ENCODE results near the gene FCHO2.

FCHO2 gene

DNA sequence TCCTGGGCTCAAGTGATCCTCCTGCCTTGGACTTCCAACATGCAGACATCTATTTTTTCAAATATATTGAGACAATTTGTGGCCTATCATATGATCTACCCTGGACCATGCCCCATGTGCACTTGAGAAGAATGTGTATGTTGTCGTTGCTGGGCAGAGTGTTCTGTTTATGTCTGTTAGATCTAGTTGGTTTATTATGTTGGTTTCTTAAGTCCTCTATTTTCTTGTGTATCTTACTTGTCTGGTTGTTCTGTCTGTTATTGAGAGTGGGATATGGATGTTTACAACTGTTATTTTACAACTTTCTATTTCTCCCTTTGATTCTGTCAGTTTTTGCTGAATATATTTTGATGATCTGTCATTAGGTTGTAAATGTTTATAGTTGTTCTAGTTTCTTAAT is 154.3 kb downstream of the FCHO2 start:
- H3K36me3 ChIP-seq (ENCODE audit: control insufficient read depth, insufficient read depth, low read length) = no peaks in the 10 kb centered on the region
- no peaks in the 10 kb centered on the region for H3K4me1 ChIP-seq (ENCODE audit: control insufficient read depth, insufficient read depth, low read length)

GRCh38 chr5:73111536-73111935 is 155.7 kb downstream of the FCHO2 start:
- no peaks in the 10 kb centered on the region for H3K4me1 ChIP-seq (ENCODE audit: control insufficient read depth, insufficient read depth, low read length)
- H3K27me3 ChIP-seq (ENCODE audit: control insufficient read depth, insufficient read depth, low read length) = no peaks in the 10 kb centered on the region
- H3K27ac ChIP-seq (ENCODE audit: low read depth, low read length) = no peak overlapping the region
- no peak overlapping the region for H3K9ac ChIP-seq (ENCODE audit: low read depth, low read length)
- no peak overlapping the region for H3K4me3 ChIP-seq (ENCODE audit: low read depth, low read length)
- H3K9me3 ChIP-seq (ENCODE audit: control insufficient read depth, insufficient read depth, low read length) = no peaks in the 10 kb centered on the region
- no peaks in the 10 kb centered on the region for H3K36me3 ChIP-seq (ENCODE audit: control insufficient read depth, insufficient read depth, low read length)

More for the DNA sequence above, 154.3 kb downstream of the FCHO2 start:
- Histone ChIP-seq H3K27me3 (ENCODE audit: control insufficient read depth, insufficient read depth, low read length) (no peaks in the 10 kb centered on the region), H3K9me3 (ENCODE audit: control insufficient read depth, insufficient read depth, low read length) (no peaks in the 10 kb centered on the region), H3K4me3 (ENCODE audit: low read depth, low read length) (no peak overlapping the region), H3K9ac (ENCODE audit: low read depth, low read length) (no peak overlapping the region), H3K27ac (ENCODE audit: low read depth, low read length) (no peak overlapping the region)

DNA sequence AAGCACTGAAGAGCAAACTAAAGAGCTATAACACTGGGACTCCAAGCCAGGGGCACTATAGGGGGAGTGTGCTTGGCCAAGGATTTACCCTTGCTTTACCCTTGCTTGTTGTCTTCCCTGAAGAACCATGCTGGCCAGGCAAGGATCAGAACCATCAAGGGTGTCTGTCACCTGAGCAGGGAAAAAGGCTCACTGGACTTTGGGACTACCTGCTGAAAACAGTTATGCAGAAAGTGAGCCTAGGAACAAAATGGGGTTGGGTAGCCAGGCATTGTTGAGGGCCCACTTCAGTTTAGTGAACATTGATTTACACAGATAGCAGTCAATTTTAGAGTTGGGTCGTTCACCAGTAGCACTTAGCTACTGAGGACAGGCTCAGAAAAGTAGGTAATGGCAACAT is 156.5 kb downstream of the FCHO2 start:
- Histone ChIP-seq H3K4me3 (ENCODE audit: low read depth, low read length) (no peak overlapping the region), H3K9ac (ENCODE audit: low read depth, low read length) (no peak overlapping the region), H3K9me3 (ENCODE audit: control insufficient read depth, insufficient read depth, low read length) (no peaks in the 10 kb centered on the region), H3K27ac (ENCODE audit: low read depth, low read length) (no peak overlapping the region), H3K4me1 (ENCODE audit: control insufficient read depth, insufficient read depth, low read length) (no peaks in the 10 kb centered on the region), H3K27me3 (ENCODE audit: control insufficient read depth, insufficient read depth, low read length) (no peaks in the 10 kb centered on the region), H3K36me3 (ENCODE audit: control insufficient read depth, insufficient read depth, low read length) (no peaks in the 10 kb centered on the region)

- Histone ChIP-seq H3K4me3 (ENCODE audit: low read depth, low read length) (no peak overlapping the region), H3K27ac (ENCODE audit: low read depth, low read length) (no peak overlapping the region), H3K9me3 (ENCODE audit: control insufficient read depth, insufficient read depth, low read length) (no peaks in the 10 kb centered on the region), H3K9ac (ENCODE audit: low read depth, low read length) (no peak overlapping the region), H3K36me3 (ENCODE audit: control insufficient read depth, insufficient read depth, low read length) (no peaks in the 10 kb centered on the region), H3K27me3 (ENCODE audit: control insufficient read depth, insufficient read depth, low read length) (peaks cover 12% of the 10 kb centered on the region), H3K4me1 (ENCODE audit: control insufficient read depth, insufficient read depth, low read length) (no peaks in the 10 kb centered on the region)
Observed at GRCh38 chr5:73114044-73114688, 158.3 kb downstream of the FCHO2 start.

DNA sequence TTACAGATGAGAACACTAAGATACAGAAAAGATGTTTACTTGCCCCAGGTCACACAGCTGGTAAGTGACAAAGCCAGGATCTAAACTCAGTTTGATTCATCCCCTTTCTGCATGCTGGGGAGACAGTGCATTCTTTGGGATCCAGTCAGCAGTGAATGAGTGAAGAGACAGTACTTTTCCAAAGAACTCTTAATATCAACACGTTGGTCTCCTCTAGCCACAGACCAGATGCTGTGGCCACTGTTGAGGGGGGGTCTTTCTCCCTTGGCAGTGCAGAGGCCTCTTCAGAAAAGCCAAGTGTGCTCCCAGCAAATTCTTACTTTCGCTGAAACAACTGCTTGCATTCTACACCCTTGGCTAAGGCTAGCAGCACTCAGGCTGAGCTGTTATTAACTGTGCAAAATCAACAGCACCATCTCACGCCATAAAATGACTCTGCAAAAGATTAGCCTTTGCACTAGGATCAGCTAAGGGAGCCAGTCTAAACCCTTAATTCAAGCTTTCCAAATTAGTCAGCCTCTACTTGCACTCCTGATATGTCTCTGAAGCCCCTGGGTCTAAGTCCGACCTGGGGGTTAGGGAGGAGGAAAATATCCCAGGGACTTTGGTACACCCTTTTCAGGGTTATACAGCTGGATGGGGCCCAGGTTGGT is 159.7 kb downstream of the FCHO2 start:
- H3K36me3 ChIP-seq (ENCODE audit: control insufficient read depth, insufficient read depth, low read length) = no peaks in the 10 kb centered on the region
- no peak overlapping the region for H3K9ac ChIP-seq (ENCODE audit: low read depth, low read length)
- no peak overlapping the region for H3K27ac ChIP-seq (ENCODE audit: low read depth, low read length)
- peaks cover 25% of the 10 kb centered on the region for H3K27me3 ChIP-seq (ENCODE audit: control insufficient read depth, insufficient read depth, low read length)
- H3K4me1 ChIP-seq (ENCODE audit: control insufficient read depth, insufficient read depth, low read length) = no peaks in the 10 kb centered on the region; the same call in 1 of the 2 replicates
- H3K9me3 ChIP-seq (ENCODE audit: control insufficient read depth, insufficient read depth, low read length) = no peaks in the 10 kb centered on the region
- no peak overlapping the region for H3K4me3 ChIP-seq (ENCODE audit: low read depth, low read length)

DNA sequence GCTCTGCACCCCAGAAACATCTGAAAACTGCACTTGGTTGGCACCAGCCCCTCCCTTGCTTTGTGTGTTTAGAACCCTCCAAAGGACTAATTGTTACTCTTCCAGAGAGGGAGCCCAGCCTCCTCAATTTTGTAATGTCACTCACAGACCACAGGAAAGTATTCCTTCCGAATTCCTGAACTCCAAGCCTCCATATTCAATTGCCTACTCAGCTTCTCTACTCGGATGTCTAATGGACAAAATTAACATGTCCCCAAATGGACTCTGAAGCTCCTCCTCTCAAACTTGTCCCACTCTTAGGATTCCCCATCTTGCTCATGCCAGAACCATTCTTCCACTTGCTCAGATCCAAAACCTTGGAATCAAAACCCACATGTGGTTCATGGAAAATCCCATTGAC is 160.7 kb downstream of the FCHO2 start:
- no peaks in the 10 kb centered on the region for H3K9me3 ChIP-seq (ENCODE audit: control insufficient read depth, insufficient read depth, low read length)
- no peak overlapping the region for H3K27ac ChIP-seq (ENCODE audit: low read depth, low read length)
- H3K4me1 ChIP-seq (ENCODE audit: control insufficient read depth, insufficient read depth, low read length) = peaks cover 7% of the 10 kb centered on the region
- H3K4me3 ChIP-seq (ENCODE audit: low read depth, low read length) = no peak overlapping the region
- no peaks in the 10 kb centered on the region for H3K36me3 ChIP-seq (ENCODE audit: control insufficient read depth, insufficient read depth, low read length)
- H3K27me3 ChIP-seq (ENCODE audit: control insufficient read depth, insufficient read depth, low read length) = peaks cover 35% of the 10 kb centered on the region
- no peak overlapping the region for H3K9ac ChIP-seq (ENCODE audit: low read depth, low read length)

DNA sequence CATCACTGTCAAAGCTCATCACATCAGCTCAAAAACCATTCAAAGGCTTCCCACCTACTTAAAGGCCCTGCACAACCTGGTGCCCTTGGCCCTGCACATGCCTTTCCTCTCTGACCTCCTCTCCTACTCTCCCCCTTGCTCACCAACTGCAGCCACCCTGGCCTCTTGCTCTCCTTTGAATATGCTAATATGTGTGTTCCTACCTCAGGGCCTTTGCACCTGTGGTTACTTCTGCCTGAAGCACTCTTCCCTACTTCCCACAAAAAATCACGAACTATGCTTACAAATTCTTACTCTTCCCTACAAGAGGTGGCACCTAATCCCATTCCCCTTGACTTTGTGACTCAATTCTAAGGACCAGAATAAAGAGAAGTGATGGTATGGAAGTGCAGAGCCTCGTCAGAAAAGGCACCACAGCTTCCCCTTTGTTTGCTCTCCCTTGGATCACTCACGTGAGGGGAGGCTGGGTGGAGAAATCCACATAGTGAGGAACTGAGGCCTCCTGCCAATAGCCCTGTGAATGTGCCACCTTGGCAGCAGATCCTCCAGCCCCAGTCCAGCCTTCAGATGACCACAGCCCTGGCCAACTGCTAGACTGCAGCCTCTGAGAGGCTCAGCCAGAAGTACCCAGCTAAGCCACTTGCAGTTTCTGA is 161.4 kb downstream of the FCHO2 start:
- Histone ChIP-seq H3K4me3 (ENCODE audit: low read depth, low read length) (no peak overlapping the region), H3K36me3 (ENCODE audit: control insufficient read depth, insufficient read depth, low read length) (no peaks in the 10 kb centered on the region), H3K9me3 (ENCODE audit: control insufficient read depth, insufficient read depth, low read length) (no peaks in the 10 kb centered on the region), H3K4me1 (ENCODE audit: control insufficient read depth, insufficient read depth, low read length) (peaks cover 7% of the 10 kb centered on the region), H3K9ac (ENCODE audit: low read depth, low read length) (no peak overlapping the region), H3K27me3 (ENCODE audit: control insufficient read depth, insufficient read depth, low read length) (peaks cover 42% of the 10 kb centered on the region), H3K27ac (ENCODE audit: low read depth, low read length) (no peak overlapping the region)

GRCh38 chr5:73118391-73118973 is 162.6 kb downstream of the FCHO2 start:
- Histone ChIP-seq H3K27ac (ENCODE audit: low read depth, low read length) (no peak overlapping the region), H3K9ac (ENCODE audit: low read depth, low read length) (no peak overlapping the region), H3K27me3 (ENCODE audit: control insufficient read depth, insufficient read depth, low read length) (peaks cover 52% of the 10 kb centered on the region), H3K4me3 (ENCODE audit: low read depth, low read length) (no peak overlapping the region), H3K36me3 (ENCODE audit: control insufficient read depth, insufficient read depth, low read length) (no peaks in the 10 kb centered on the region), H3K9me3 (ENCODE audit: control insufficient read depth, insufficient read depth, low read length) (no peaks in the 10 kb centered on the region), H3K4me1 (ENCODE audit: control insufficient read depth, insufficient read depth, low read length) (peaks cover 9% of the 10 kb centered on the region)

DNA sequence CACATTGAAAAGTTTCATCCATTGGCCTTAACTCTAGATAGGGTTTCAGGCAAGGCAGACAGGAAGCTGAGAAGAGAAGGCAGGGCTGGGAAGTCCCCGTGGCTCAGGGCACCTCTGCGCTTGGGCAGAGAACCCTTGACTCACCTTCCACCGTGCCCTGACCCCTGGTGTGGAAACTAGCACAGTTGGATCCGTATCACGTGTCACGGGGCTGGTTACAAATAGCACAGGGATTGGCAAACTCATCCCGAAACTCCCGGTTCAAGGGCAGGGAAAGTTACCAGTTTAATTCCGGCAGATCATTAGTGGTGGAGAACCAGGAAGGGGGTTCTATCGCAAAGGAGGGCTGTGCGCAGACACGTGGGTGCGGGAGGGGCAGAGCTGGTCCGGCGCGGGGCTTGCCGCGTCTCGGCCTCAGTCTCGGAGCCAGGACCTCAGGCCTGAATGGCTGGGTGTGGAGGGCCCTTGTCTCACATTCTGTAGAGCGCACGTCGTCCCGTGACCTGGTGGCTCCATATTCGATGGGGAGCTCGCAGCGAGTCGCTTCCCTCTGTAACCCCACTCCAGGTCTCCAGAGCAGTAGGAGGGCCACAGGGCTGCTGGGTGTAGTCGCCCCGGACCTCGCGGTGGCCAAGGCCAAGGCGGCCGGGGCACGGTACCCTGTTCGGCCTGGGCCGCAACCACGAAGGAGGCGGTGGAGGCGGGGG is 163.8 kb downstream of the FCHO2 start:
- H3K9ac ChIP-seq (ENCODE audit: low read depth, low read length) = no peak overlapping the region

GRCh38 chr5:73120222-73121118 is 164.6 kb downstream of the FCHO2 start, which contains the start of gene TMEM171:
TMEM171 (plus strand) TSS chr5:73120575; CDS start chr5:73123374, 2,799 bp downstream.
- Histone ChIP-seq H3K4me1 (ENCODE audit: control insufficient read depth, insufficient read depth, low read length) (peaks cover 9% of the 10 kb centered on the region), H3K9ac (ENCODE audit: low read depth, low read length) (peak within 1 kb of the TSS; percentile 50; the same call in 1 of the 2 replicates), H3K4me3 (ENCODE audit: low read depth, low read length) (peak within 1 kb of the TSS; percentile 86), H3K9me3 (ENCODE audit: control insufficient read depth, insufficient read depth, low read length) (no peaks in the 10 kb centered on the region), H3K36me3 (ENCODE audit: control insufficient read depth, insufficient read depth, low read length) (no peaks in the 10 kb centered on the region), H3K27me3 (ENCODE audit: control insufficient read depth, insufficient read depth, low read length) (peaks cover 52% of the 10 kb centered on the region), H3K27ac (ENCODE audit: low read depth, low read length) (no peak within 1 kb of the TSS)

More for the DNA sequence above, 163.8 kb downstream of the FCHO2 start:
- H3K36me3 ChIP-seq (ENCODE audit: control insufficient read depth, insufficient read depth, low read length) = no peaks in the 10 kb centered on the region
- peaks cover 52% of the 10 kb centered on the region for H3K27me3 ChIP-seq (ENCODE audit: control insufficient read depth, insufficient read depth, low read length)
- peaks cover 9% of the 10 kb centered on the region for H3K4me1 ChIP-seq (ENCODE audit: control insufficient read depth, insufficient read depth, low read length)
- no peaks in the 10 kb centered on the region for H3K9me3 ChIP-seq (ENCODE audit: control insufficient read depth, insufficient read depth, low read length)
- H3K4me3 ChIP-seq (ENCODE audit: low read depth, low read length) = peak overlapping the region; percentile 86
- no peak overlapping the region for H3K27ac ChIP-seq (ENCODE audit: low read depth, low read length)
